Trophoblast cell (in vitro differentiated cells and primary cell): ENCODE measurements around the gene CSDE1.

Experiments
- DNase-seq, 2 donors: peaks; one replicate each; pipeline ENCODE4 v3.0.0-alpha.2; 2016
- H2AFZ ChIP-seq: 2 replicates; pipeline ENCODE4 v1.6.1; 2013; ENCODE audit warnings: low read length, moderate library complexity, mild to moderate bottlenecking; ENCODE audit not compliant: insufficient read depth, poor library complexity
- H2AK5ac ChIP-seq: 2 replicates; pipeline ENCODE4 v1.6.1; 2013; ENCODE audit warnings: mild to moderate bottlenecking, low read length
- H2BK120ac ChIP-seq: 2 replicates; pipeline ENCODE4 v1.6.1; 2013; ENCODE audit warnings: low read length, mild to moderate bottlenecking, moderate library complexity; ENCODE audit not compliant: insufficient read depth, poor library complexity
- H2BK12ac ChIP-seq: 2 replicates; pipeline ENCODE4 v1.6.1; 2013; ENCODE audit warnings: mild to moderate bottlenecking, low read length, moderate library complexity
- H2BK5ac ChIP-seq: 2 replicates; pipeline ENCODE4 v1.6.1; 2013; ENCODE audit warnings: low read length, low read depth, moderate library complexity, mild to moderate bottlenecking; ENCODE audit not compliant: poor library complexity
- H3K14ac ChIP-seq: 2 replicates; pipeline ENCODE4 v1.6.1; 2013; ENCODE audit warnings: mild to moderate bottlenecking, low read length
- H3K18ac ChIP-seq: 2 replicates; pipeline ENCODE4 v1.6.1; 2013; ENCODE audit warnings: mild to moderate bottlenecking, low read length
- H3K23ac ChIP-seq: 2 replicates; pipeline ENCODE4 v1.6.1; 2013; ENCODE audit warnings: low read length
- H3K27ac ChIP-seq: 2 replicates; pipeline ENCODE4 v1.5.1; 2013; ENCODE audit warnings: low read depth, mild to moderate bottlenecking, inconsistent platforms, low read length, moderate library complexity
- H3K27me3 ChIP-seq: 2 replicates; pipeline ENCODE4 v1.6.1; 2013; ENCODE audit warnings: inconsistent platforms, mild to moderate bottlenecking, low read length, moderate library complexity; ENCODE audit not compliant: insufficient read depth
- H3K36me3 ChIP-seq, 2 experiments: 1 replicate in 1 of 2; 2 replicates in 1 of 2; pipeline ENCODE4 v1.6.1; 2013; ENCODE audit warnings: low read length in 2 of 2, mild to moderate bottlenecking in 2 of 2, moderate library complexity in 1 of 2; ENCODE audit not compliant: insufficient read depth in 2 of 2, control insufficient read depth in 1 of 2
- H3K4ac ChIP-seq: 2 replicates; pipeline ENCODE4 v1.6.1; 2013; ENCODE audit warnings: low read depth, mild to moderate bottlenecking, low read length, moderate library complexity
- H3K4me1 ChIP-seq, 2 experiments: 1 replicate in 1 of 2; 2 replicates in 1 of 2; pipeline ENCODE4 v1.6.1; 2013; ENCODE audit warnings: low read length in 2 of 2, mild to moderate bottlenecking in 2 of 2, moderate library complexity in 1 of 2; ENCODE audit not compliant: insufficient read depth in 2 of 2, control insufficient read depth in 1 of 2
- H3K4me2 ChIP-seq: 2 replicates; pipeline ENCODE4 v1.6.1; 2013; ENCODE audit warnings: inconsistent platforms, mild to moderate bottlenecking, low read length, moderate library complexity
- H3K4me3 ChIP-seq: 2 replicates; pipeline ENCODE4 v1.5.1; 2013; ENCODE audit warnings: mild to moderate bottlenecking, low read depth, low read length, inconsistent platforms
- H3K79me1 ChIP-seq: one replicate; pipeline ENCODE4 v1.6.1; 2013; ENCODE audit warnings: low read length
- H3K79me2 ChIP-seq: 2 replicates; pipeline ENCODE4 v1.6.1; 2013; ENCODE audit warnings: low read length, mild to moderate bottlenecking; ENCODE audit not compliant: control insufficient read depth, insufficient read depth, poor library complexity
- H3K9ac ChIP-seq: 2 replicates; pipeline ENCODE4 v1.6.1; 2013; ENCODE audit warnings: mild to moderate bottlenecking, low read length
- H3K9me3 ChIP-seq: 2 replicates; pipeline ENCODE4 v1.6.1; 2013; ENCODE audit warnings: low read depth, mild to moderate bottlenecking, control low read depth, inconsistent platforms, low read length; ENCODE audit not compliant: insufficient read depth
- H4K12ac ChIP-seq: 2 replicates; pipeline ENCODE4 v1.6.1; 2013; ENCODE audit warnings: low read depth, mild to moderate bottlenecking, low read length, moderate library complexity
- H4K8ac ChIP-seq: 2 replicates; pipeline ENCODE4 v1.6.1; 2013; ENCODE audit warnings: low read depth, mild to moderate bottlenecking, low read length, moderate library complexity
- H4K91ac ChIP-seq: one replicate; pipeline ENCODE4 v1.6.1; 2013; ENCODE audit warnings: low read depth, mild to moderate bottlenecking, low read length, moderate library complexity
- WGBS: extraction: QIAGEN DNeasy Blood & Tissue Kit; methylation state at CpG from one replicate; pipeline ENCODE4 v1.1.7; 2013; ENCODE audit warnings: missing lambda C conversion rate; ENCODE audit not compliant: insufficient read length, insufficient coverage; ENCODE audit errors: extremely low coverage; 5-methylcytosine and 5-hydroxymethylcytosine counted together

The CSDE1 gene

GRCh38 chr1:114720492-114720891 lies 37.3 kb downstream of the CSDE1 start:
- Histone ChIP-seq H3K4me2 (no peak overlapping the region), H3K4me1 (no peaks in the 10 kb centered on the region), H3K79me1 (peaks cover 4% of the 10 kb centered on the region), H3K14ac (no peak overlapping the region), H2BK120ac (no peak overlapping the region), H3K27me3 (no peaks in the 10 kb centered on the region), H3K4ac (no peak overlapping the region), H2BK5ac (no peak overlapping the region), H3K4me3 (no peak overlapping the region), H3K9ac (no peak overlapping the region), H4K8ac (no peak overlapping the region), H3K36me3 (peaks cover 21 to 45% of the 10 kb centered on the region in 2 experiments), H4K12ac (no peak overlapping the region), H2AK5ac (no peak overlapping the region), H3K23ac (no peak overlapping the region), H3K79me2 (peaks cover 7% of the 10 kb centered on the region), H4K91ac (no peak overlapping the region), H3K9me3 (no peaks in the 10 kb centered on the region), H3K27ac (no peak overlapping the region), H2BK12ac (no peak overlapping the region), H2AFZ (no peak overlapping the region), H3K18ac (no peak overlapping the region)
- no peak for DNase-seq
- no CpG with 5 or more reads among the region's 4 CpGs for WGBS

GRCh38 chr1:114719424-114719787 lies 38.4 kb downstream of the CSDE1 start:
- Histone ChIP-seq H4K91ac (no peak overlapping the region), H3K36me3 (peaks cover 20 to 38% of the 10 kb centered on the region in 2 experiments), H3K14ac (no peak overlapping the region), H3K9ac (no peak overlapping the region), H3K79me2 (peaks cover 7% of the 10 kb centered on the region), H2AFZ (no peak overlapping the region), H3K4me3 (no peak overlapping the region), H3K23ac (no peak overlapping the region), H3K9me3 (no peaks in the 10 kb centered on the region), H4K8ac (no peak overlapping the region), H3K18ac (no peak overlapping the region), H3K27me3 (no peaks in the 10 kb centered on the region), H2BK120ac (no peak overlapping the region), H3K27ac (no peak overlapping the region), H3K4ac (no peak overlapping the region), H3K79me1 (peaks cover 4% of the 10 kb centered on the region), H2AK5ac (no peak overlapping the region), H4K12ac (no peak overlapping the region), H3K4me1 (no peaks in the 10 kb centered on the region), H3K4me2 (no peak overlapping the region), H2BK12ac (no peak overlapping the region), H2BK5ac (no peak overlapping the region)
- DNase-seq, result no peak
- WGBS, result no CpG with 5 or more reads among the region's 3 CpGs

- H3K4ac ChIP-seq, result no peak overlapping the region
- H3K36me3 ChIP-seq, result peaks cover 20 to 37% of the 10 kb centered on the region in 2 experiments
- H3K27me3 ChIP-seq, result no peaks in the 10 kb centered on the region
- peak overlapping the region; percentile 4 for H4K8ac ChIP-seq
- H3K79me1 ChIP-seq, result peaks cover 4% of the 10 kb centered on the region
- H3K27ac ChIP-seq, result peak overlapping the region; percentile 51
- no CpG with 5 or more reads among the region's 11 CpGs for WGBS
- no peak overlapping the region for H4K12ac ChIP-seq
- H2BK5ac ChIP-seq, result no peak overlapping the region
- H3K23ac ChIP-seq, result no peak overlapping the region
- H3K4me2 ChIP-seq, result peak overlapping the region; percentile 22
- H2AK5ac ChIP-seq, result no peak overlapping the region
- H3K4me3 ChIP-seq, result no peak overlapping the region
- no peaks in the 10 kb centered on the region for H3K9me3 ChIP-seq
- H2BK12ac ChIP-seq, result no peak overlapping the region
- H3K4me1 ChIP-seq, result no peaks in the 10 kb centered on the region
- peak; percentile 27 to 75 for DNase-seq
- no peak overlapping the region for H2AFZ ChIP-seq
- H2BK120ac ChIP-seq, result no peak overlapping the region
- no peak overlapping the region for H3K18ac ChIP-seq
- no peak overlapping the region for H4K91ac ChIP-seq
- H3K14ac ChIP-seq, result no peak overlapping the region
- no peak overlapping the region for H3K9ac ChIP-seq
- peaks cover 7% of the 10 kb centered on the region for H3K79me2 ChIP-seq
These were observed 38.9 kb downstream of the CSDE1 start for GRCh38 chr1:114718661-114719423.

GRCh38 chr1:114716304-114717170 lies 41.2 kb downstream of the CSDE1 start, which contains the start of gene NRAS:
Gene NRAS (minus strand): TSS chr1:114716771. CDS start chr1:114716160, 611 bp downstream.
- H4K8ac ChIP-seq, result peak within 1 kb of the TSS; percentile 91
- peaks cover 4% of the 10 kb centered on the region for H3K79me1 ChIP-seq
- peak within 1 kb of the TSS; percentile 86 for H2BK5ac ChIP-seq
- H4K91ac ChIP-seq, result peak within 1 kb of the TSS; percentile 87
- no peaks in the 10 kb centered on the region for H3K4me1 ChIP-seq
- H2AFZ ChIP-seq, result peak within 1 kb of the TSS; percentile 96
- no peaks in the 10 kb centered on the region for H3K27me3 ChIP-seq
- peak; percentile 93 to 96 for DNase-seq
- peak within 1 kb of the TSS; percentile 48 for H2BK120ac ChIP-seq
- peak within 1 kb of the TSS; percentile 85 for H3K4ac ChIP-seq
- peak within 1 kb of the TSS; percentile 88 for H3K9ac ChIP-seq
- H3K27ac ChIP-seq, result peak within 1 kb of the TSS; percentile 79
- peaks cover 7% of the 10 kb centered on the region for H3K79me2 ChIP-seq
- H3K4me3 ChIP-seq, result peak within 1 kb of the TSS; percentile 84
- H4K12ac ChIP-seq, result peak within 1 kb of the TSS; percentile 97
- H3K18ac ChIP-seq, result peak within 1 kb of the TSS; percentile 62
- H3K14ac ChIP-seq, result peak within 1 kb of the TSS; percentile 94
- no CpG with 5 or more reads among the region's 38 CpGs for WGBS
- H3K4me2 ChIP-seq, result peak within 1 kb of the TSS; percentile 97
- peak within 1 kb of the TSS; percentile 55 for H2AK5ac ChIP-seq
- H2BK12ac ChIP-seq, result no peak within 1 kb of the TSS
- no peaks in the 10 kb centered on the region for H3K9me3 ChIP-seq
- peaks cover 16 to 31% of the 10 kb centered on the region in 2 experiments for H3K36me3 ChIP-seq
- H3K23ac ChIP-seq, result no peak within 1 kb of the TSS
